GM23338 (cell line): ENCODE data around the gene FMC1. TPM values are rescaled to one million over a fixed set of nuclear protein-coding genes. Genes with fewer than 3 reads are reported as not detected.
A peak's percentile ranks its signal among the peaks of the same experiment; 100 is the strongest.

Experiments used
- ATAC-seq: fragments of 200-7000 bp; cut with Tn5 transposase; 3 replicates; pipeline ENCODE4 v1.9.1; 2020
- DNase-seq: peaks from one replicate; pipeline ENCODE4 v3.0.0-alpha.2; 2015; ENCODE audit warnings: low spot score
- H2AFZ ChIP-seq: fragments of 200-600 bp; sonication (generic); 2 replicates; pipeline ENCODE4 v1.8.0; 2016; ENCODE audit warnings: antibody characterized with exemption, mild to moderate bottlenecking, moderate library complexity
- H3F3A ChIP-seq: fragments of 200-600 bp; sonication (generic); replicated peaks from 2 replicates; pipeline ENCODE4 v1.8.0; 2017; ENCODE audit warnings: antibody characterized with exemption, mixed run types, low read depth
- H3K27ac ChIP-seq: fragments of 200-600 bp; sonication (generic); 2 replicates; pipeline ENCODE4 v1.6.1; 2016; ENCODE audit warnings: low read depth
- H3K27me3 ChIP-seq: fragments of 200-600 bp; sonication (generic); 2 replicates; pipeline ENCODE4 v1.8.0; 2016; ENCODE audit warnings: mild to moderate bottlenecking, mixed run types, moderate library complexity; ENCODE audit not compliant: insufficient read depth
- H3K36me3 ChIP-seq: fragments of 200-600 bp; sonication (generic); 2 replicates; pipeline ENCODE4 v1.8.0; 2016; ENCODE audit warnings: mild to moderate bottlenecking; ENCODE audit not compliant: insufficient read depth
- H3K4me1 ChIP-seq: fragments of 200-600 bp; sonication (generic); 2 replicates; pipeline ENCODE4 v1.8.0; 2016; ENCODE audit warnings: mild to moderate bottlenecking, moderate library complexity; ENCODE audit not compliant: insufficient read depth
- H3K4me2 ChIP-seq: fragments of 200-600 bp; sonication (generic); 2 replicates; pipeline ENCODE4 v1.7.1; 2017; ENCODE audit warnings: mixed run types
- H3K4me3 ChIP-seq: fragments of 200-600 bp; sonication (generic); 2 replicates; pipeline ENCODE4 v1.6.1; 2016; ENCODE audit warnings: mixed run types
- H3K79me2 ChIP-seq: fragments of 200-600 bp; sonication (generic); replicated peaks from 2 replicates; pipeline ENCODE4 v1.8.0; 2017; ENCODE audit warnings: mild to moderate bottlenecking; ENCODE audit not compliant: insufficient read depth
- H3K9me2 ChIP-seq: fragments of 200-600 bp; sonication (generic); 2 replicates; pipeline ENCODE4 v1.8.0; 2017; ENCODE audit not compliant: insufficient read depth
- H4K20me1 ChIP-seq: fragments of 200-600 bp; sonication (generic); replicated peaks from 2 replicates; pipeline ENCODE4 v1.8.0; 2017; ENCODE audit warnings: mild to moderate bottlenecking; ENCODE audit not compliant: insufficient read depth
- H3K27ac Mint-ChIP-seq: 2 replicates; pipeline ENCODE4 v1.8.0; 2020; ENCODE audit warnings: inconsistent platforms, mild to moderate bottlenecking, moderate library complexity, mixed read lengths
- H3K27me3 Mint-ChIP-seq: 3 replicates; pipeline ENCODE4 v1.8.0; 2022; ENCODE audit warnings: low read depth, mild to moderate bottlenecking, moderate library complexity, mixed read lengths, inconsistent platforms; ENCODE audit not compliant: insufficient read depth, poor library complexity
- H3K36me3 Mint-ChIP-seq: 3 replicates; pipeline ENCODE4 v1.8.0; 2021; ENCODE audit warnings: low read depth, mild to moderate bottlenecking, inconsistent platforms, moderate library complexity, mixed read lengths
- H3K4me1 Mint-ChIP-seq: 3 replicates; pipeline ENCODE4 v1.8.0; 2020; ENCODE audit warnings: mild to moderate bottlenecking, inconsistent platforms, mixed read lengths
- H3K4me3 Mint-ChIP-seq: 3 replicates; pipeline ENCODE4 v1.8.0; 2021; ENCODE audit warnings: moderate library complexity, mild to moderate bottlenecking, inconsistent platforms, mixed read lengths
- H3K9me3 Mint-ChIP-seq: 3 replicates; pipeline ENCODE4 v1.8.0; 2020; ENCODE audit warnings: moderate library complexity, mild to moderate bottlenecking, inconsistent platforms, mixed read lengths
- CREB1 ChIP-seq: fragments of 250-450 bp; sonication (Bioruptor Pico); IDR thresholded peaks from 2 replicates; pipeline ENCODE4 v1.5.0; 2020; ENCODE audit warnings: low read depth, mild to moderate bottlenecking, moderate library complexity
- ETS1 ChIP-seq: IDR thresholded peaks from 2 replicates; pipeline ENCODE4 v1.6.1; 2016; ENCODE audit warnings: antibody characterized with exemption
- EZH2 ChIP-seq: fragments of 200-600 bp; sonication (generic); IDR thresholded peaks from one replicate; pipeline ENCODE4 v1.8.0; 2017; ENCODE audit warnings: antibody characterized with exemption, mild to moderate bottlenecking, low read depth; ENCODE audit not compliant: unreplicated experiment
- EZH2phosphoT487 ChIP-seq: fragments of 200-600 bp; sonication (generic); IDR thresholded peaks from one replicate; pipeline ENCODE4 v1.8.1; 2018; ENCODE audit warnings: antibody characterized with exemption; ENCODE audit not compliant: unreplicated experiment
- JUNB ChIP-seq: IDR thresholded peaks from one replicate; pipeline ENCODE4 v1.6.1; 2016; ENCODE audit warnings: antibody characterized with exemption; ENCODE audit not compliant: unreplicated experiment
- NANOG ChIP-seq: IDR thresholded peaks from 2 replicates; pipeline ENCODE4 v1.6.1; 2016; ENCODE audit warnings: antibody characterized with exemption, borderline replicate concordance
- POLR2AphosphoS5 ChIP-seq: IDR thresholded peaks from 2 replicates; pipeline ENCODE4 v1.6.1; 2016; ENCODE audit warnings: antibody characterized with exemption, low read depth
- STAT1 ChIP-seq: IDR thresholded peaks from one replicate; pipeline ENCODE4 v1.6.1; 2016; ENCODE audit warnings: antibody characterized with exemption; ENCODE audit not compliant: unreplicated experiment
- ZNF114 ChIP-seq: fragments of 250-450 bp; sonication (Bioruptor Pico); IDR thresholded peaks from 2 replicates; pipeline ENCODE4 v1.5.0; 2020; ENCODE audit warnings: mild to moderate bottlenecking, moderate library complexity
- ZNF331 ChIP-seq: fragments of 250-450 bp; sonication (Bioruptor Pico); IDR thresholded peaks from 2 replicates; pipeline ENCODE4 v1.5.0; 2020; ENCODE audit warnings: low read depth, mild to moderate bottlenecking, moderate library complexity
- ZNF462 ChIP-seq: fragments of 250-450 bp; sonication (Bioruptor Pico); IDR thresholded peaks from 2 replicates; pipeline ENCODE4 v1.5.0; 2020; ENCODE audit warnings: mild to moderate bottlenecking, moderate library complexity
- polyA plus RNA-seq: library from polyadenylated mRNA; unstranded; fragments of >200 nt; fragmentation: Nextera tagmentation; extraction: Ambion mirVana; gene quantifications from 2 replicates; pipeline ENCODE4 v1.2.1, GENCODE V29; 2016
- total RNA-seq: library from RNA; depleted of rRNA; stranded (reverse); fragments of >200 nt; shearing (Covaris generic); gene quantifications from 2 replicates; pipeline ENCODE4 v1.2.3, GENCODE V29; 2014
- TF ChIP-seq, protein P1 (sequence below), 2 experiments: fragments of 200-600 bp in 1 of 2; sonication (generic) in 1 of 2; conservative IDR thresholded peaks; 2 replicates each; pipeline versions ENCODE4 v1.5.1 to v1.6.1; 2016 to 2017; ENCODE audit warnings: antibody characterized with exemption in 2 of 2, low read depth in 2 of 2, mild to moderate bottlenecking in 2 of 2, moderate library complexity in 1 of 2

The FMC1 gene
- total and polyA plus RNA-seq, 2 experiments from 2014 or later, result 4.8 to 70.5 TPM

- TF ChIP-seq EZH2phosphoT487 (no peak), ZNF331 (CRISPR knock-in tag) (0 out of 2 replicates have a peak, but pooled peaks have one; percentile 11), ZNF114 (CRISPR knock-in tag) (no peak), POLR2AphosphoS5 (peak; percentile 84)
- TF ChIP-seq, protein P1, sequence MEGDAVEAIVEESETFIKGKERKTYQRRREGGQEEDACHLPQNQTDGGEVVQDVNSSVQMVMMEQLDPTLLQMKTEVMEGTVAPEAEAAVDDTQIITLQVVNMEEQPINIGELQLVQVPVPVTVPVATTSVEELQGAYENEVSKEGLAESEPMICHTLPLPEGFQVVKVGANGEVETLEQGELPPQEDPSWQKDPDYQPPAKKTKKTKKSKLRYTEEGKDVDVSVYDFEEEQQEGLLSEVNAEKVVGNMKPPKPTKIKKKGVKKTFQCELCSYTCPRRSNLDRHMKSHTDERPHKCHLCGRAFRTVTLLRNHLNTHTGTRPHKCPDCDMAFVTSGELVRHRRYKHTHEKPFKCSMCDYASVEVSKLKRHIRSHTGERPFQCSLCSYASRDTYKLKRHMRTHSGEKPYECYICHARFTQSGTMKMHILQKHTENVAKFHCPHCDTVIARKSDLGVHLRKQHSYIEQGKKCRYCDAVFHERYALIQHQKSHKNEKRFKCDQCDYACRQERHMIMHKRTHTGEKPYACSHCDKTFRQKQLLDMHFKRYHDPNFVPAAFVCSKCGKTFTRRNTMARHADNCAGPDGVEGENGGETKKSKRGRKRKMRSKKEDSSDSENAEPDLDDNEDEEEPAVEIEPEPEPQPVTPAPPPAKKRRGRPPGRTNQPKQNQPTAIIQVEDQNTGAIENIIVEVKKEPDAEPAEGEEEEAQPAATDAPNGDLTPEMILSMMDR (conservative IDR thresholded peaks at IDR 0.05; ENCODE audit: low read depth in 2 of 2), result peak; percentile 69 to 76
Observed at GRCh38 chr7:139340037-139340807, 915 bp upstream of the FMC1 start (continued).

- peaks cover 17% of the 10 kb centered on the region for H3F3A ChIP-seq
- H3K4me2 ChIP-seq, result peak overlapping the region; percentile 75
- H3K27ac ChIP-seq, result peak overlapping the region; percentile 100
- H4K20me1 ChIP-seq, result no peaks in the 10 kb centered on the region
- Mint-ChIP-seq H3K4me1 (peaks cover 4% of the 10 kb centered on the region; the same call in 2 of the 3 replicates), H3K27me3 (peaks cover 17% of the 10 kb centered on the region), H3K4me3 (peak overlapping the region; percentile 95), H3K9me3 (peaks cover 19% of the 10 kb centered on the region), H3K27ac (peak overlapping the region; percentile 100), H3K36me3 (peaks cover 22% of the 10 kb centered on the region)
- no peak for DNase-seq
- H3K4me1 ChIP-seq, result 0 out of 2 replicates have a peak, but pooled peaks cover 3% of the 10 kb centered on the region
- ATAC-seq, result no peak
- peak overlapping the region; percentile 63 for H3K4me3 ChIP-seq
- TF ChIP-seq ETS1 (no peak), NANOG (no peak), STAT1 (no peak), EZH2 (no peak), JUNB (no peak), ZNF331 (CRISPR knock-in tag) (no peak), CREB1 (CRISPR knock-in tag) (no peak), ZNF462 (CRISPR knock-in tag) (no peak)
- peaks cover 31% of the 10 kb centered on the region for H3K79me2 ChIP-seq
- H3K9me2 ChIP-seq, result no peaks in the 10 kb centered on the region; the same call in 1 of the 2 replicates
- no peaks in the 10 kb centered on the region for H3K27me3 ChIP-seq
- no peak overlapping the region for H2AFZ ChIP-seq
- peaks cover 5% of the 10 kb centered on the region; the same call in 1 of the 2 replicates for H3K36me3 ChIP-seq
Observed at GRCh38 chr7:139340808-139341057, 404 bp upstream of the FMC1 start.
